ENCODE measurements around the gene RSRC1.
"Not testable (repeated sequence)": the region's sequence is repeated elsewhere in the genome, so short reads cannot be mapped to it uniquely, and the experiment has no call there.

RSRC1 gene

DNA sequence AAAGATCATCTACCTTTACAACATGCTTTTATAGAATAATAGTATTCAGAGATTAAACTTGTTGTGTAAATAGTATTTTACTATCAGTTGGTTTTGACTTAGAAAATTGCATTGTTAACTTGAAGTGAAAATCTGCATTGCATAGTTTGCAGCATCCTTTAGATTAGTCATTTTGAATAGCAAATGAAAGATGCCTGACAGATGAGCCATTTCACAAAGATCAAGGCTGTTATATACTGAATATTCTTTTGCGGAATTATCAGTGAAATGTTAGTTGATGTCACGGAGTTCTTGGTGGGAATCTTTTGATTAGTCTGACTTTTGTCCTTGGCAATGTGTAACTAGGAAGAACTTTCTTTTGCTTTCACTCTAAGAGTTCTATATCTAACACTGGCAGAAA, 24.5 kb downstream of the RSRC1 start:
- DNase-seq: no peak

DNA sequence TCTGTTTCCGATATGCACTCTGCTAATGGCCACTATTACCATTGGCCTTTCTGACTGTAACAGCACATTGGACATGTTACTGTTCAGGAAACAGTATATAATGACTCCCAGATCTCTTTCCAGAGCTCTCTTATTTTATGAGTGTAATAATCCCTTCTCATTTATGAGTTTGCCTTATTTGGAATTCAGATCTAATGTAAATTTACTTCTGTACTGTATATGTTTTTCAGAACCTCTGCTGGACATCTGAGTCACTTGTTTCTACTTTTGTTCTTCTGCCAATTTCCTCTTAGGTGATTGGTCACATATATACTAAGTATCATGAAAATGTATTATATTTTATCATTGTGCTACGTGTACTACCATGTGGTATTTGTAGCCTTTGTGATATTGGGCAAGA, 30.5 kb downstream of the RSRC1 start:
- DNase-seq: no peak

DNA sequence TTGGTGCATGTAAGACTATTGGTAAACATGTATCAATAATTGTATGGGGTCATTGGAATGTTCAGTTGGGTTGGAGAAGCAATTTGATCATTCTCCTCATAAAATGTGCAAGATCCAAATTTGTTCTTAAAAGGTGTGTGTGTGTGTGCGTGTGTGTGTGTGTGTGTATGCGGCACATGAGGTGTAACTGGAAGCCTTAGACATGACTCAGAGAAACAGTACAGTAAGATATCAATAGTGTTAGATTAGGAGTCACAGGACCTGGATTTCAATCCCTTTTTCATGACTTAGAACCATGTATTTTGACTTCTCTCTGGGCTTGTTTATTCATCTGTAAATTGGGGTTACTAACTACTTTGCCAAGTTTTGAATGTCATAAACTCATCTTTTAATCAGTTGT, 38.3 kb downstream of the RSRC1 start:
- no peak for DNase-seq

DNA sequence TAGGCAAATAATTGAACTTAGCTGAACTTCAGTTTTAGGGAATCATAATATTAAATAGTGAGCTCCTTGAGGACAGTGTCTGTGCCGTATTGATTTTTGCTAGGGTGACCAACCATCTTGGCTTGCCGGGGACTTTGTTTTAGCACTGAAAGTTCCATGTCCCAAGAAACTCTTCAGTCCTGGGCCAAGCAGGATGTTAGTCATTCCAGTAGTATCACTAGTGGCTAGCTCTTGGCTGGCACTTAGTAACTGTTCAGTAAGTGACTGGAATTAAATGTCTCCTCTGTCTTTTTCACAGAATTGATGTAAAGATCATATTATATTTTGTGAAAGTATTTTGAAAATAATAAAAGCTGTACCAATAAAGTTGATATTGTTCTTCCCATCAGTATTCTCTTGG, 42.3 kb downstream of the RSRC1 start:
- DNase-seq: no peak

DNA sequence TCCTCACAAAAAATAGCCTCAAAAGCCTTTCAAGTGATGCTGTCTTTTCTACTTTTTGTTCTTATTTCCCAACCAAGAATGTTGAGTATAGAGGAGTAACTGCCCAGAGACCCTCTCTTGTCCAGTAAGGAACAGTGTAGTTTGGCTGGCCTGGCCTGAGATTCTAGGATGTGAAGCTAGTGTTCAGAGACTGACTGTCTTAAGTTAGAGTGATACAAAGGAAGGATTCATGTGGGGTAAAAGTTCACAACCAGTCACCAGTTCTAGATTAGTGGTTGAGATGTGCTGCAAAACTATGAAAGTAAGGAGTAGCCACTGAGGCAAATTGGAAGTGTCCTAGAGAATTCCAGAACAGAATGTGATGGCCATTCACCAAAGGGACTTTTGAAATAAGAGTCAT, 49.1 kb downstream of the RSRC1 start:
- DNase-seq: no peak

DNA sequence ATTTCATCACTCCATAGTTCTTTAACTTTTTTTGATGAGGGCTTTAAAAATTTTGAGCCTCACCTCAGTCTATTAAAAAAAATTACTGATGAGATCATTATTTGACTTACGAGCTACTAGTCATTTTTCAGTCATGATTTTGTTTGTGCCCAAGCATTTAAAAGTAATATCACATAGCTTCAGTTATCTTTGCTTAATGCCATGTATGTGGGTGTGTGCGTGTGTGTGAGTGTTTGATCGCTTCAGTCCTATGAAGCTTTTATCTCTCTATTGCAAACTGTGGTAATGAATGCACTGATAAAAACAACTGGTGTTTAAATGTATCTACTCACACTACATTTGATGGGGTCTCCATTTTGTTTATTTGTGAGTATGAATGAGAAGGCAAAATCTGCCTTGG, 49.8 kb downstream of the RSRC1 start:
- DNase-seq: no peak

DNA sequence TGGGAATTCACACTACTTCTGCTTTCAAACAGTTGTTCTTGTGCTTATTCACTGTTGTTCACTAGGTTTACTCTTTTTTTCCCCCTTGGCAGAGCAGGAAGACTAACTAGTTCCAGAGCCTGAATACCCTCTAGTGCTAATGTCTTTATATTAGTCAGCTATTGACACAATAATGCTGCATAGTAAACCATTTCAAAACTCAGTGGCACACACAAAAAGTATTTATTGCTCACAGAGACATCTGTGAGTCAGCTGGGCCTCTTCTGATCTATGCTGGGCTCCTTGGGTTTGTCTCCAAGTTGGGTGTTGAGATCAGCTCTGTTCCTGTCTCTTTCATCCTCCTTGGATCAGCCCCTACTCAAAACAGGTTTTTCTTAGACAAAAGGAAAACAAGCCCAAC, 51.1 kb downstream of the RSRC1 start:
- no peak for DNase-seq

DNA sequence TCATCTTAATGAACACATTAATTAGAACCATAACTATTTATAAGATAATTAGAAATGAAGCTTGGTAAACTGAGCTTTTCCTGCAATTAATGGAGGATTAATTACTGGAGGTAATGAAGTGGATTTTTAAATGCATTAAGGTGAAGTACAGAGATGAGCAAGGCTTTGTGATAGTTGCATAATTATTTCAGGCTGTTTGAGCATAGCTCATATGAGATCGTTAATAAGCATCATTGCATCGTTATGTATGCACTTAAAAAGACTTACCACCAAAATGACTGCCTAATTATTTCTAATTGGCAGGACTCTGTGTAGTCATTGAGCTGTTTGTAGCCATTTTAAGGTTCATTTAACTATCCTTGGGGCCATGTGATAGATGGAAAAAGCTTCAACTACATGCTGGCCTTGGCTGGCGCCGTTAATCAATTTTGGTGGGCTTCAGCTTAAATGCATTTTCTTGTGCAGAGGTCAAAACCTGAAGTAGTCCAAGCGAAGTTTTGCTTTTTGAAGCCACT, 55.3 kb downstream of the RSRC1 start:
- no peak for DNase-seq

DNA sequence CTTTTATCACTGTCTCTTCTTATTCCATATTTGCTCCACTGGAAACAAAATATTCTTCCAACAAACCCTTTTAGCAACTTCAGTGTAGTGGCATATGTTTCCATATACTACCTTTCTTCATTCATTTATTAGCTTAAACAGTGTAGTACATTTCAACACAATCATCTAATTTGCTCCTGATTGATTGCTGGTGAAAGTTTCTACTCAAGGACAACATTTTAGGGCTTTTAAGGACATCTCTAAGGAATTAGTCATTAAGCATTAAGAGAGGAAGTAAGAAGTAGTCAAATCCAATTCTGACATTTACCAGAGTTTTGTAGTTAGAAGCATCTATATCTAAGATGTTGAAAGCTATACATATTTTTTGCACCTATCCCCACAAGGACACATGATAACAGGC, 55.8 kb downstream of the RSRC1 start:
- no peak for DNase-seq

DNA sequence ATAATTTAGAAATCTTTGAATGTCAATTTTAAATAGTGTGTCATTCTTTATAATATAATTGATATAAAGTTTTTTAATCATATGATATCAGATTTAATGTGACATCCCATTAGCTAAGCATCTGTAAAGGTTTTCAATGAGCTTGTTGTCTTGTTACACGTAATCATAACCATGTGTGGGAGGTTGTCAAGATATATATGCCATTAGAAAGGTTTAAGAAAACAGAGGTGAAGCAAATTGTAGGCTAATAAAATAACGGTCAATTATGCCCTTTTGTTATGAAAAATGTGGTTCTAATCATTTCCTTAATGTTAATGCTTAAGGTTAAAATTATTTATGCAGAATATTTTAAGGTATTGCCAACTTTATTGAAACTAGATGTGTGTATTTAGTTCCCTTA, 56.3 kb downstream of the RSRC1 start:
- DNase-seq: no peak

DNA sequence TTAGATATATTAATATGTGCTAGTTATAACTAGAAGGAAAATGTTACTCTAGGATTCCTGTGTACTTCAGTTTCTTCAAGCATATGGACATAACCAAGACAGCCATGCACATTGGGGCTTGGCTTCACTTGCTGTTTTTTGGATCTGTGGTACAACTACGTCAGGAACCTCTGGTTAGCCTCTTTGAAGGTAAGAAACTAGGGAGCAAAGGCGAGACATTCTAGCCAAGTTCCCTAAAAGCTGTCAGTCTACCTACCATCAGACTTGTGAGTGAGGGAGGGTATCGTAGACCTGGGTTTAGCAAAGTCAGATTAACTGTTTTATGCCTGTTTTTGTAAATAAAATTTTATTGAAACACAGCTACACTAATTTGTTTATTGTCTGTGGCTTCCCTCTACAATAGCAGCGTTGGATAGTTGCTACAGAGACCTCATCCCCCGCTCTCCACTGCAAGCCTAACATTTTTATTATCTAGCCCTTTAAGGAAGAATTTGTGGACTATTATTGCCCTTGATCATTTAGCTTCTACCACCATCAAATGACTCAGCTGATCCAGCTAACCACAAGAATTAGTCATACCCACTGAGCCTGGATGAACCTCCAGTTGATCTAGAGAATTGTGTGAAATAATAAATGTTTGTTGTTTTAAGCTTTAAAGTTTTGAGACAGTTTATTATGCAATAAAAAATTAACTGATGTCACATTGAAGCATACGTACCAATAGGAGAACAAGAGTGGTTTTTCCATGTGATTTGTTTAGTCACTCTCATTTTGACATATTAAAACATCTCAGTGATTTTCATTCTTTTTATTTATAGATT, 58.1 kb downstream of the RSRC1 start:
- no peak for DNase-seq

DNA sequence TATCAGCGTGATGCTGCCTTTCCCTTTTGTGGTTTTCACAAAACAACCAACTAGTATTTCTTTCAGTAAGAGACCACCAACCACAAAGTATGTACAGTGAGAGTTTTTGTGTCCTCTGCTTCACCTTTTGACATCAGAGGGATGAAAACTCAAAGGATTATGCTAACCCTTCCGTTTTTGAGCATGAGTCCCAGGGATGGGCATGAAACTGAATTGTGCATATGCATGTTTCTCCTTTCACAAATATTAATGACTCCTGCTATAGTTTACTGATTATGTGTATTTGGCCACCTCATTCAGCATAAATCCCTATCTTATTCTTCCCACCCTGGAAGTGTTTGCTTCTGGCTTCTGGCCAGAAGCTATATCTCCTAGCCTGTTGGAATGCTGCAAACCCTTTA, 59.2 kb downstream of the RSRC1 start:
- DNase-seq: no peak

DNA sequence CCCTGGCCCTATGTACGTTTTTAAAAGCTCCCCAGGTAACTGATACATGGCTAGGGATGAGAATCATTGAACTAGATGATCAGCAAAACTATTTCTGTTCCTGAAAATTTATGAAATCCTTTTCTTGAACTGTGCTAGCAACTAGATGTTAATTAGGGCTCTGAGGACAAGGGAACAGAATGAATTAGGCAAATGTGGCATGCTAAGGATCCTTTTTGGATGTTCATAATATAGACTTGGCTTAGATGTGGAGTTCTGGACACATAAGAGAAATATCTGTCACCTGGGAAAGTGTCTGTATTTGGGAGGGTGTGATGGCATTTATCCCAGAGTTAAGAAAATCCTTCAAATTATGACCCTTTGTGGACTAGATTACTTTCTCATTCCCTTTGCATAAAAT, 71.2 kb downstream of the RSRC1 start:
- no peak for DNase-seq

DNA sequence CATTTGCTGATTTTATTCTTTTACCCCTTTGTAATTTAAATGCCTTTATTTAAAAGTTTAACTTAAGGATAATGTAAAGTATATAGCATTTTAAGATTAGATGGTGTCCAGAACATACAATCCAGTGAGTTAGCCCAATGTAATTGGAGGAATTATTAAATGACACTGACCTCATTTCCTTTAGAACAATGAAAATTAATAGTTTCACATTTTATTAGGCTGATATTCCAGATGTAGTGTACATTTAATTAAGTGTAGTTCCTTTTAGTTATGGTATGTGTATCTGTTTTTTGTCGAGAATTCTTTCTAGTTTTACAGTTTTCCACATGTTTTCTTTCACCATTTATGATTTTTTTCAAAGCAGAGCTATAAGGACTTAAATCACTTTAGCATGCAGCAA, 75.8 kb downstream of the RSRC1 start:
- DNase-seq: no peak

DNA sequence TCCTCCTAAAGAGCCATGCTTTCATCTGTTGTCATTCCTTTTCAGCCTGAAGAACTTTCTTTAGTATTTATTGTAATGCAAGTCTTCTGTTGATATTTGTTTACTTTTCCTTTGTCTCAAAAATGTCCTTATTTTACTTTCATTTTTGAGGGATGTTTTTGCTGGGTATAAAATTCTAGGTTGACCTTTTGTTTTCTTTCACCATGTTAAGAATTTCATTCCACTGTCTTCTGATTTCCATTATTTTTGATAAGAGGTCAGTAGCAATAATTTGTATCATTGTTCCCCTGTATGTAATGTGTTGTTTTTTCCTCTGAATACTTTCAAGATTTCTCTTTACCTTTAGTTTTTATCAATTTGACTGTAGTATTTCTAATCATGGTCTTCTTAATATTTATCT, 91.1 kb downstream of the RSRC1 start:
- no peak for DNase-seq

DNA sequence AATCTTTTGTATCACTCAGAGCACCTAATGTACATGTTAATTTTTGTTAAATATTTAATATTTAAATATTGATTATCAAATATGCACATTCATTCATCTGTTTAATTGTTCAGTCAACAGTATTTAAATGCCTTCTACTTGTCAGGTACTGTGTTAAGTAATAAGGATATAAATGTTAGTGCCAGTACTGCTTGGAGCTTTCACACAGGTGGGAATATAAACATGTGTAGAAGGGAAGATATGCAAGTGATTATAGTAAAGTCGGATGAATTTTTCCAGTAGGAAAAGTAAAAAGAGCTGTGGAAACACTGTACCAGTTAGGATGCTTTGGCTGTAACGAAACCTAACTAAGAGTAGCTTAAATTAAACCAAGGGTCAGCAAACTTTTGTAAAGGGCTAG, 95.4 kb downstream of the RSRC1 start:
- DNase-seq: no peak

DNA sequence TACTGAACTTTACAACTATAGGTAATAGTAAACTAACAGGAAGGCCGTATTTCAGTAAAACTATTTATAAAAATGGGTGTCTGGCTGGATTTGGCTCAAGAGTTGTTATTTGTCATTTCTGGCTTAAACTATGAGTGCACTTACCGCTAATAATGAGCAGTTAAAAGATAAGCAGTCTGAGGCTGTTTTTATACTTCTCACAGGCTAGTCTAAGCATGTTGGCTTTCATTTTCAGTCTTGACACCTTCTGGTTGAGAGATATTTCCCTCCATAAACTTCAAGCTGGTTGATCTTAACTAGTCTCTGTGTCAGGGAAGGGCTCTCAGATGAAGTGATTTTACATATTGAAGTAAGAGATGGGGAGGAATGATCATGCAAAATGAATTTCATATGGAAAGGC, 96.1 kb downstream of the RSRC1 start:
- no peak for DNase-seq

DNA sequence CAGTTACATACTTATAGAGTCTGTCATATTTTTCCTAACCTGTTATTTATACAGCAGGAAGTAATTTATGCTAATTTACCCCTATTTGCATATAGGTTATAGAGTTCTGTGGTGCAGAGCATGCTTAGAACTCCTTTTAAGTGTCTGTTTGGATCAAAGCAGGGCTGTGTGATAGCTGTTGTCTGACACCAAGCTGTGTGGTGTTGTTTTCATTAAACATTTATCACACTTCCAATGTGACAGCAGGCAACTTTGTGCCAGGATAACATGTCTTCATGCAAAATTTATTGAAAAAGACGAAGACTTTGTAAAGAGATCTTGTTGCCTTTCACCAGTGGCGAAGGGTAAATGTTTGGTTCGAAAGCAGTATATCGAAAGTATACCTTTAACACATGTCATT, 100.2 kb downstream of the RSRC1 start:
- DNase-seq: no peak

DNA sequence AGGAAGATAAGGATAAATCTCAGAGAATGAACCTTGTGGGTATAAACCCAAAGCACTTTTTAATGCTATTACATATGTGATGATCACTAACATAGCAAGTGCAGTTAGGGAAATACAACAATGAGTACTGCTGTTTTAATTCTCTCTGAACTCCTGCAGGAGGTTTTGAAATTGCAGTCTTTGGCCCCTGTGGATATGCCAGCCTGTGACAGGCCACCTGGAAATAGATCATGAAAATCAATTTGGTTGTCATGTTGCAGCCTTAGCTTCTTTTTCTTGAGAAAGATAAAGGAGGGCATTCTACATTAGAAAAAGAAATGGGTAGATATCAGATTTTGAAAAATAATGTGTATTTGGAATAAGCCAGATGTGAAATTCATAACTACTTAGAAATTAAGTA, 103.6 kb downstream of the RSRC1 start:
- DNase-seq: no peak

DNA sequence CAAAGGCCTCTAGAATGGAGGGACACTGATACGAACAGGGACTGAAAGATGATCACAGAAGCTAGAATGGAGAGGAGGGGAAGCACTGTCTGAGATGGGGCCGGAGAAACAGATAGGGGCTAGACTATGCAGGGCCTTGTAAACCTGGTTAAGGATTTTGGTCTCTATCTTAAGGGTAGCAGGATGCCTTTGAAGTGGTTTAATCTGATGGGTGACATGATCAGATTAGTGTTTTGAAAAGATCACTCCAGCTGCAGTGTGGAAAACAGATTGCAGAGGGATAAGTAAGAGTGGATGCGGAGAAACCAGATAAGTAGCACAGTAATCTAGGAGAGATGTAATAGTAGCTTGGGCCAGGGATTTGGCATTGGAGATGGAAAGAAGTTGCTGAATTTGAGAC, 108.1 kb downstream of the RSRC1 start:
- DNase-seq: no peak

DNA sequence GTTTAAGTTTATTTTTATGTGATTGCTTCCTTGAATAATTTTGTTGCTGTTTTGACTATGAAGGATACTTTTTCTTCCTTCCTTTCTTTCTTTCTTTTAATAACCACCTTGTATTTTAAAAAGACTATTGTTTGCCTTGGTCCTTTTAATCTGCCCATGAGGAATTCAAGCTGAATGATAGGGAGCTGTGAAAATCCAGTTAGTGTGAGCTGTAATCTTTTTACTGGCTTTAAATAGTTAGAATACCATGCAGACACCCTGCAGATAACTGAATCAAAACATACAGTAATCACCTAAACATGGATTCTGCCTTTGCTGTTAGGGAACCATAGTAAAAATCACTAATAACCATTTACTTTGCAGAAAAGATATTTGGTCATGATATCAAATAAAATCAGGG, 110.7 kb downstream of the RSRC1 start:
- no peak for DNase-seq

DNA sequence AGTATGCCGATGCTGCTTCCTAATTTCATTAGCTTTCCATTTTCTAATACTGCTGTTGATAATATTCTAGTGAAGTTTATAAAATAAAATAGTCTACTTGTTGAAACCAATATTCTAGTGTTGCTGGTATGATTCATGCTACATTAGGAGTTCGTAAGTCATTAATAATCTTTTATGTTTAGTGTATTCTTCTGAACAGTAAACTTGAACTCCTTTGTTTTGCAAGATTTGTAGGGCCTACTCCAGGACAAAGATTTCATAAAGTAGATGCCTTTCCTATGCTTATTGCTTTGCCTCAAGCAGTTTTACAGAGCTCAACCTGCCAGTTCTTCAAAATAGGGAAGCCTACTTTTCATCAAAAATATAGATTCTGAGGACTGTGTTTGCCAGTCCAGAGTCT, 111.5 kb downstream of the RSRC1 start:
- no peak for DNase-seq

DNA sequence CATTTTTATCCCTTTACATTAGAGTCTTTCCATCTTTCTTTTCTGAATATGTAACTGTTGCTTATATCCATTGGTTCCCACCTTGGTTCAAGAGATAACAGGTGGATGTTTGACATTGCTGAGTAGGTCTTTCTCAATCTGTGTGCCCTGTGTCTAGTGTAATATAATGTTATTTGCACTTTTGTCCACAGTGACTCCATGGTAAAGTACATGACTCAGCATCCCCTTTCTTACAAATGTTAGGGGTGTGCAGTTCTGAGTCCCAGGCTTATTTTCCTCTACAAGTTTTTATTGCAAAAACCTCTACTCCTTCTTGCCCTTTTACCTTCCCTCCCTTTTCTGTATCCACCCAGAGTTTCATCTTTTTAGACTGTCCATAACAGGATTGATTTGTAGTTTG, 116.5 kb downstream of the RSRC1 start:
- no peak for DNase-seq

DNA sequence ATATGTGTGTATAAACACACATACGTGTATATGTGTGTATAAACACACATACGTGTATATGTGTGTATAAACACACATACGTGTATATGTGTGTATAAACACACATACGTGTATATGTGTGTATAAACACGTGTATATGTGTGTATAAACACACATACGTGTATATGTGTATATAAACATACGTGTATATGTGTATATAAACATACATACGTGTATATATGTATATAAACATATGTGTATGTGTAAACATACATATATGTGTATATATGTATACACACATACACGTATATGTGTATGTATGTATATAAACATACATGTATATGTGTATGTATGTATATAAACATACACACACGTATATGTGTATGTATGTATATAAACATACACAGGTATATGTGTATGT, 119.1 kb downstream of the RSRC1 start:
- DNase-seq: not testable (repeated sequence)

DNA sequence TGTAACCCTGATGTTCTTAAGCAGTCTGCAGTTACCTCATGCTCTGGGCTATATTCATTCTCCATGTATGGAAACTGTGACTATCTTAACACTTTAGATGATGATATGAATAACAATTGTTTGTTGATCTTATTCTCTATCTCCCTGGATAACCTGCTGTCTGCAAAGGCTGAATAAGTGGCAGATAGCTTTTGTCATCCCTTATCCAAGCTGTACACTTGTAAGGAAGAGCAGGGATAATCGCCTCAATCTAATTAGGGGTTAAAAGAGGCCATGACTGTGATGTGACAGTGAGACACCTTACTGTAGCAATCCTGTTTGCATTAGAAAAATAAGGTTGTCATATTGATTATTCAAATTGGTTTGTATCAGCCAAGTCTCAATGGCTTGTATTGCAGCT, 123.9 kb downstream of the RSRC1 start:
- DNase-seq: no peak
